HG02981 (cell line): ENCODE results near the gene RUNX2.
"Not testable (repeated sequence)": the region's sequence is repeated elsewhere in the genome, so short reads cannot be mapped to it uniquely, and the experiment has no call there.

Experiments used
- ATAC-seq: cut with Tn5 transposase; IDR thresholded peaks from one replicate; pipeline ENCODE4 v1.9.1; 2021; ENCODE audit warnings: mild to moderate bottlenecking, moderate library complexity; ENCODE audit not compliant: unreplicated experiment

RUNX2 gene

DNA sequence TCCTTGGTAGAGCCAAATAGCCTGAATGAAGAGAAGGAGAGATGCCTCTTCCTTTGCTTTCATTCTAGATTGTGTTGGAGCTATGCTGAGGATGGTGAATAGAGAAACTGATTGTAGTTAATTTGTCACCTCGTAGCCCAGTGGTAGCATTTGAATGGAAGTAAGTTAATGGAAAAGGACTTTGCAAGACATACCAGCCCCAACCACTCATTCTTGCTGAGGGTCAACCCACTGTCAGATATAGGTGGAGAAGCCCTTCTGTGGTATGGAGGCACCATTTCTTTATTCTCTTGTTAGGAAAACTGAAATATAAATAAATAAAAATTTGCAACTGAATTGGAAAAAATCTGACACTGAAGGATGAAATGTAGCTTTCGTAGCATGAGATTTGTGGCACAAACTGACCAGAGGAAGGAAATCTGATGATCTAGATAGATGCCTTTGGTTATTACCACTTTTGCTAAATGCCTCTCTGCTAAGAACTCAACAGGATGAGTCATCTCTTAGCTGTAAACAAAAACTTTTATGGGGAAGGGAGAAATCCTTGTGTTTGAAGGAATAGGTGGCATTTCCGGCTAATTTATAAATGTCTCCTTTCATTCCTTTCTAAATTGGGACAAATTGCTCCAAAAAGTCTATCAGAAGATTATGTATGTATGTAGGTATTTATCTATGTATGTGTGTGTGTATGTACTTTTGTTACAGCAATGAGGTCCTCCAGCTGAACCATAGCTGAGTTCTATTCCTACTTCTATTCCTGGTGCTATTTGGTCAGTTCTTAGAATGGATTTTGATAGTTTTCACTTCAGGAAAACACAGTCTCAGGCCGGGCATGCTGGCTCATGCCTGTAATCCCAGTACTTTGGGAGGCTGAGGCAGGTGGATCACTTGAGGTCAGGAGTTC is 126.1 kb downstream of the RUNX2 start:
- ATAC-seq, result no peak

DNA sequence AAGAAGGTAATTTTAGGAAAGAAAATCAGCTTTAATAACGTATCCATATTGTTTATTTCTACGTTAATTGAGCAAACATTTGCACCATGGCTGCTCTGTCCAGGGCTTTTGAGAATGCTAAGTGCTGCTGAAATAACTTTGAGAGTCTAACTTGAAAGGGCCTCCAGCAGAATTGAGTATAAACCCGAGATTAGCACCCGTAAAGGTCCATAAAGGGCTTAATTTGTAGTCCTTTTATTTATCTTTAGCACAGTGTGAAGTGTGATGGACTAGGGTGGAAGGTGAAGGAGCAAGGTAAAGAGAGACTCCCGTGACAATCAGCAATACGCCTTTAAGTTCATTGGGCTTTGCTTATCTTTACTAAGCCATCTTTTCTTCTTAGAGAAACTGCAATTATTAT is 127.3 kb downstream of the RUNX2 start:
- no peak for ATAC-seq

DNA sequence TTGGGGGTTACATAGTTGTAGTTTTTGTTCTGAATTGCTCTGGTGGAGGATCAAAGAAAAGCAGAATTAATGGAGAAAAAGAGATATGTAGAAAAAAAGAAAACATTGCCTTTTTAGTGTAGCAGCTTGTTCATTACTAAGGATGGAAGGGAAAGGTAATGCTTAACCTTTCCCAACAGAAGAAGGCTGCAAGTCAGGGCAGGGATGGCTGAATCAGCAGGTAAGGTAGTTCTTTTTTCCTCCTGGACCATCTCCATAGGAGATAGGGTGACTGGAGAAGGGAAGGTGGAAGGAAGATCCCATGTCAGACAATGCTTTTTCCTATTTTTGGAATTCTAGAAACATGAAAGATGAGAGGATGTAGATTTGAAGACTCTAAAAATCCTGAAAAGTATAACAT is 129.0 kb downstream of the RUNX2 start:
- ATAC-seq, result no peak

DNA sequence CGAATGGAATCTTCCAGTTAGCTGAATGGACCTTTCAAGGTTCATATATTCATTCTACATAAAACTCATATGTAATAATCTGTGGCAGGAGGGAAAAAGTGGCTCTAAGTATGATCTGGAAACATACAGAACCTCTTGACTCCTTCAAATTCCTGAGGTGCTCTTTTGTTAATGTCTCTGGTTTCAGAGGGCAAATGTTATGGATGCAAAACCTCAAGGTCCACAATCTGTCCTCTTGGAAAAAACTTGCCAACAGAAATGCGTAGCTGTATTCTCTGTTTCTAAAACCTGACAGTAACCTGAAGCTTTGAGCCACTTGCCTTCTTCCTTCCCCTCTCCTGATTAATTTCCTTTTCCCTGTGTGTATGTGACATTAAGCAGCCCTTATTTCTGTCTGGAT is 130.5 kb downstream of the RUNX2 start:
- ATAC-seq, result no peak

DNA sequence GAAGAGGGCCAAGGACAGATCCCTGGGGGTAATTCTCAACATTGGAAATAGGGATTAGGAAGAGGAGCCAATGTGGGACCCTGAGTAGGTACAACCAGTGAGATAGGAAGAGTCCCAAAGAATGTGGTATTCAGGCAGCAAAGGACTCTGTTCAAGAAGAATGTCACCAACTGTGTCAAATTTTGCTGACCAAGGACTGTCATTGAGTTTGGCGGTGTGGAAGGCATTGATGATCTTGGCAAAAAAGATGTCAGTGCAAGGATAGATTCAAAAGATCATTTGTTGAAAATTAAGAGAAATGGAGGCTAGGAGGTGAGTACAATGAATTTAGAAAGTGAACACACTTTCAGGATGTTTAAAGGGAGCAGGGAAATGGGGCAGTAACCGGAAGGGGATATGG is 132.0 kb downstream of the RUNX2 start:
- ATAC-seq, result no peak

DNA sequence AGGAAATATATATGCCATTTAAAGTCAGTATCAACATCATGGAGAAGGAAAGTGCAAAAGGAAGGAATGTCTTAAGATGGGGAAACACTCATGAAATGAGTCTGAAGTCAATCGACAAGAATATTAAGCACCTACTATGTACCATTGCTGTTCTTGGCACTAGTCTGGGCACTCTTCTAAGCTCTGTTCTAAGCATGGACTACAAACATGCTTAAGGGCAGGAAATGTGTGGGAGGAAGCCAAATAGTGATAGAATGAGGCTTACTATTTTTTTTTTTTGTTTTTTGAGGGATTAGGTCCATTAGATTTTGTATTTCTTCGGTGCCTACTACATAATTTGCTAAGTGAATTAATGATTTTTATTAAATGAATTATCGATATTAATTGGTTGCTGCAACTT is 133.4 kb downstream of the RUNX2 start:
- ATAC-seq, result no peak

DNA sequence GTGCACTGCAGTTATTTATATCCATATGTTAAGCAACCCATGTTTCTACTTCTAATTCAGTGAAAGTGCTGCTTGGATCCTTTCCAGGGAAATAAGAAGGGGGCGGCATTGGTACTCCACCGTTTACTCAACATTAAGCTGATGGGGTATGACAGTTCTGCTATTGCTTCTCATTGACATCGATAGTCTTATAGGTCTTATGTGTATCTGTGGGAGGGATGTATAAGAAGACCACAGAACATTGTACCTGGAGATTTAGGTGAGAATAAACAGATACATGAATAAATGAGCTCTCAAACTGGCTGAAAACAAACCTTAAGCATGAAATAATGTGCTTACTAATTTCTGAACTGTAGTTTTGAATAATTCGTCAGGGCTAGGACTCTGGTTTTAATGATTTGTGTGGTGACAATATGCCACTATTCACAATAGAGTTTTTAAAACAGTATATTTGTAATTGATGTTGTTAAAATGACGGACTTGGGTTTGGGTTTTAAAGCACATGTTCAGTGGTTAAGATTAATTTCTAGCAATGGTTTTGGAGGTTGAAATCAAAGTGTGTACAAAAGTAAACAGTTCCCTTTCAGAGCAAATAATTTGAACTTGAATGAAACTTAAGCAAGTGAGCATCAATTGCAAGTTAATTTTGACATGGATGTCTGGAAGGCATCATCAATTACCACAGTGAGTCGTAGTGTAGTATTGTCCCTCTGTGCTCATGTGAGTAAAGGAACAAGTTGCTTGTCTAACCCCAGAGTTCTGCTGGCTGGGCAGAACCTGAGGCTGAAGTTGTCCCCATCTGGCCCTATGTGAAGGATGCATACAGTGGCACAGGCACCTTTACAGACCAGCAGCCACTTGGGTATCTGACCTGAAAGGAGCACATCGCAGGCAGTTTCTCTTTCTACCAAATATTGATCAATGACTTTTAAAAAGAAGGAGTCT is 134.3 kb downstream of the RUNX2 start:
- ATAC-seq, result no peak

DNA sequence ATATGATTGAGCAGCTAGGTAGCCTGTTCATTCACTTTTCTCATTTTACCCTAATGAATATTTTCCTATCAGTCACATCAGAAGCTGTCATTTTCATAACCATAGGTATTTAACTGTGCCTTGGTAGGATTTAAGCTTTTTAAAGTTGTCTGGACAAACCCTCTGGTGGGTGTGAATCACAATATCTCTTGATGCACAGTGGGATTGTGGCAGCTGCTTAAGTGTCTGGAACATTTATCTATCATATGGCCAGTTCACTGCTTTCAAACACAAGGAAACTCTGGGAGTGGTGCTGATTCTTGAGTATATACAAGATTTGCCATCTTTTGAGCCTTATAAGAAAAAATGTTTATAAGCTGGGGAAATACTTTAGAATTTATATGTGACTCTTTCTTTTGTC is 136.6 kb downstream of the RUNX2 start:
- ATAC-seq, result no peak

DNA sequence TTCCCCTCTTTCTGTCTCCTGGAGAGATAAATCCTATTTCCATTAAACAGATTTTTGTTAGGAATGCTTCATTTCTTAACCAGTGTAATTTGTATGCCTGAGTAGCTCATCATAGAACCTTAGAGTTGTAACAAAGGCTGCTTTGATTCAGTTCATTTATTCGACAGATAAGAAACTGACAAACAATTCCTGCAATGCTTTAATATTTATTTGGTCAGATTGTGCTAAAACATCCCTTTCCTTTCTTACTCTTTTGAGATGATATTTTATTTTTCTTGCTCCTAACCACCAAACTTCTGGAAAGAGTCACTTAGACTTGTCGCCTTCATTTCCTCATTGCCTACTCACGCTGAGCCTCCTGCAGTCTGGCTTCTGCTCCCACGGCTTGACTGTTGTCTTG is 138.6 kb downstream of the RUNX2 start:
- no peak for ATAC-seq

DNA sequence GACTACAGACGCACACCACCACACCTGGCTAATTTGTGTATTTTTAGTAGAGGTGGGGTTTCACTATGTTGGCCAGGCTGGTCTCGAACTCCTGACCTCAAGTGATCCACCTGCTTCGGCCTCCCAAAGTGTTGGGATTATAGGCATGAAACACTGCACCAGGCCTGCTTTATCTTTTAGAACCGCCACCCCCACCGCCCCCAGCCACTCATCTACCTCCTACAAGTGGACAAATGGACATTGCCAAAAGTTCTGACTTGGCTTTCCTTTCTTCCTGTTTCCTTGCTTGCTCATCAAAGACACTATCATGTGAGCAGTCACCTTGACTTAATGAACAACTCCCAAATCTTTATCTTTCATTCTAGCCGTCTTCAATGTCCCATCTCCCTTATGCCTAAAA is 139.3 kb downstream of the RUNX2 start:
- ATAC-seq, result not testable (repeated sequence)

DNA sequence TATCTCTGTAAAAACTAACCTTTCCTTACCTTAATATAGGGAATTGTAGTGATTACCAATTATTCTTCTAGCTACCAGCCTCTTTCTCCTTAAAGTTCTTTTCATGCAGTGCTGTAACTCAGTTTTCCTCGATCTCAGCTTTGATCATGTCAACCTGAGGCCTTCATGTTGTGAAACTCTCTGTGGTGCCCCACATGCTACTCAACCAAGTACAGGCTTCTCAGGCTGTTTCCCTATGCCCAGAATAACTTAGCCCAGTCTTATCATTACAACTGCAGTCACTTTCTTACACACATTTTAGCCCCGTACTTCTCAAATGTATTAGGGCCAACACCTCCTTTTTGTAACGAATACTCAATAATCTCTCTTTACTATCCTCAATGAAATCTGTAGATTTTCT is 139.7 kb downstream of the RUNX2 start:
- ATAC-seq, result no peak

DNA sequence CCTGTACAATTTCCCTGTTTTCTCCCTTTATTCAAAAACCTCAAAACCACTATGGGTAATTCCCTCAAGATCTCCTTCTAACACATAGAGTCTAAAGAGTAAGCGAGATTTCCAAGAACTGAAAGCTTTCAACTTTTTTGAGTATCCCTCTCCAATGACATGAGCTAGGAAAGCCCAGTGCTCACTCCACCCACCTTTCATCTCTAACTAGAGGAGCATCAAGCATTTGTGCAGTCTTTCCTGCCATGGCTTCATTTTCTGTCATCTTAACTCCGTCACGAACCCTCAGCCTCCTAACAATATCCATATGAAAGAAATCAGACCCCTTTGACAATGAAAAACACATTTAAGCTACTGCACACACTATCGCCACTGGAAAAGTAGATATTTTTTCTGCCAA is 141.5 kb downstream of the RUNX2 start:
- ATAC-seq, result no peak

DNA sequence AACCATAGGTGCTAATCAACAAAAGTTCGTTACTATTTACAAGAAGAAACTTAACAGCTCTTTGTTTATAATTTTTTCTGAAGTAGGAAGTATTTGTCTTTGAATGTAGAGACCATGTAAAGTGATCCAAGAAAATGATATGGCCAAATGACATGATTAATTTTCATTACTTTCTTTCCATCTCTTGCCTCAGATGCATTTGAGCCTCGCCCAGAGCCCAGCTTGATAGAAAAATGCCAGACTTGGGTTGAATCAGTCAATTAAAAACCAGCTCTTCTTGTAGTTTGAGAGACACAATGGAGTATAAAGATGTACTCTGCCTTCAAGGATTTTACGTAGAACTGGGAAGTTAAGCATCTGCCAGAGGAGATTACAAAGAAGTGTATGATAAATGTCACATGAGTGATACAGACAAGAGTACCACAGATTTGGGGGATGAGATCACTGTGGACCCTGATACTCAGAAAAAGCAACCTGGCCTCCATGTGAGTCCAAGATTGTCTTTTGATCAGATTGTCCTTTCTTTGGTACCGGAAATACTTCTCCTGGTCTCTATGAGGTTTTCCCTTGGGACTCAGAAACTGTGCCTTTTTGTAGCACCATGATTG is 142.1 kb downstream of the RUNX2 start:
- ATAC-seq, result no peak

DNA sequence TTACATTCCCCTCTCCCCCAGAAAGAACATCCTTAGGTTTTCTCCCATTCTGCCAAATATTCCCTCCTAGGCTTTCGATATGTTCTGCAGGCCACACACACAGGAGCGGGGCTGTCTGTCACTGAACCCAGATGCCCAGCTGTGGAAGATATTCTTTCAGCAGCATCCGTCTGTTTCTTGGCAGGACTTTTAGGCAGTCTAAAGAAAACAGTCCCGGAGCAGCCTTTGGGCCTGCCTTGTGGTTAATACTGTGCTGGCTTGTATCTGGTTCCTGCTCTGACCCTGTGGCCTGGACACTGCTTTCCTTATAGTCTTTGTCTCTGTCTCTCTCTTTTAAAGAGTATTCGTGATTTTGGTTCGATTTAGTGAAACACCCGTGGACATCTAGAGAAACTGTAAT is 144.3 kb downstream of the RUNX2 start:
- ATAC-seq, result no peak

DNA sequence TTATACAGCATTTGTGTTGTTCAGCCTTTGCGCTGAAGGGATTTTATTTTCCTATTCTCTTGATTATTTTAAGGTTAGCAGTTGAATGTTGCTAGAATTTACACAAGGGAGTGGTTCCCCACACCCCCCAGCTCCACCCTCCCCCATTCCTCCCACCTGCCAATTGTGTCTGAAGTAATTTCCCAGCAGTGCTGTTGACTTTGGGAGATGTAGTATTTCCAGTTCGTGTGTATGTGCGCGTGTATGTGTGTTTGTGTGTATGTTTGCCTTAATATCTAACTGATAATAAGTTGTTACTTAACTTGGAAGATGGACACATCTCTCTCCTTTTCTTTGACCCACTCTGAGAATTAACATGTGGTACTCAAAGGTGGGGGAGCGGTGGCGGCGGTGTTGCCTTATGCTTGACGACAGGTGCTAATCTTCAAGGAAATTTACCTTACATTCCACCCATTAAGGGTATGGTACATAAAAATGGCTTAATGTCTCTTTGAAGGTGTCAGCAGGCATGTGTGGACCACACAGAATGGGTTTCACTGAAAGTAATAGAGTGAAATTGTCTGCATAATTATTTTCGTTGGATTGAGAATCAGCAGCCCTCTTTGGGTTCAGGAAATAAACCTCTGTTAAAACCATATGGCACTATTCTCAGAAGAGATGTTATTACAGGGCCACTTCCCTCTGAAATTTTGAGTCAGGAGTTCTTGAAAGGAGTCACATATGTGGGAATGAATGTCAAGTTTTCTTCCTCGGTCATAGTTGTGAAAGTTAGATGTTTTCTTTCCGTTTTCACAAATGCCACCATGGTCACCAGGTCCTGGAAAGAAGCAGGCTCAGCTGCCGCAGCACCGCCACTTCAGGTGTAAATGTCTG is 145.2 kb downstream of the RUNX2 start:
- ATAC-seq, result no peak

DNA sequence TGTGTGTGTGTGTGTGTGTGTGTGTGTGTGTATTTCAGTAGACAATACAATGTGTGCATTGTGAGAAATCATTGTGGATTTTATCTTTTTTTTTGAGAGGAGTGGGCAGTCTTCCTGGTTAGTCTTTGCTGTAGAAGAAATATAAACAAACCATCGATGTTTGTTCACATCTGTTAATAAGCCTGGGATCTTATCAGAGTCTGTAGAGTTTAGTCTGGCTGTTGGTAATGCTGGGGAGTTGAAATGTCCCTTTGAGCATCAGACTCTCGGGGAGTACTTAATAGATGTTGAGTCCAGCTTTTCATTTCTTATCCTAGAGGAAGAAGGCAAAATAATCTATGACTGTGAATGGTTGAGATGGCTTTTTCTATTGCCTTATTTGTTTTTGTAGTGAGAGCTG is 146.2 kb downstream of the RUNX2 start:
- no peak for ATAC-seq

DNA sequence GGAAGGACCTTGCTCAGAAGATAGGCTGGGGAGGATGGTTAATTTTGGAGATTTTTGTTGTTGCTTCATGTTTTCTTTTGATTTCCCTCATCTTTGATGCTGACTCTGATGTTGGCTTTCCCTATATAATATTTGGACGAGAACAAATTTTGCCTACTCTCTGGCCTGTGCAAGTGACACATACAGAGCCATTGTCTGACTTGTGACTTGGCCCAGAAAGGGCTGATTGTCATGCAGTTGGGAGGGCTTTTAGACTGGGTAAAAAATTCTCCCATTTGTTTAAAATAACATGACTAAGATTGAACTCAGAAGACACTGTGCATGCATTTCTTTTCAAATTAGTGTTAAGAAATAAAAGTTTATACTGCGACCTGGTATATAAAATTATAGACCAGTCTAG is 148.2 kb downstream of the RUNX2 start:
- no peak for ATAC-seq

DNA sequence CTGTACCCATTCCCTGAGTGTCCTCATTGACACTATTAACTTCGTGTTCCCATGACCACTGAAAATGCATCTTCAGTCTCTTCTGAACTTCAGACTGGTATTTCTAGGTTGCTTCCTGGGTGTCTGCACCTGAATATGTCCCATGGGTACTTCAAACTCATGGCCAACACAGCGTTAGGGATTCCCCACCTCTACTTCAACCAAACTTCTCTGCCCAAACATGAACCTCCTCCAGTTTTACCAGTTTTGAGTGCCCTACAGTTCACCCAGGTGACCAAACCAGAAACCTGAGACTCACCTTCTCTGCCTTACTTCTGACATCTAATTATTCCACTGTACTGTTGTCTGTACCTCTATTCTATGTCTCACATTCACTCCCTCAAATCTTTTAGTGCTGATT is 149.1 kb downstream of the RUNX2 start:
- no peak for ATAC-seq

DNA sequence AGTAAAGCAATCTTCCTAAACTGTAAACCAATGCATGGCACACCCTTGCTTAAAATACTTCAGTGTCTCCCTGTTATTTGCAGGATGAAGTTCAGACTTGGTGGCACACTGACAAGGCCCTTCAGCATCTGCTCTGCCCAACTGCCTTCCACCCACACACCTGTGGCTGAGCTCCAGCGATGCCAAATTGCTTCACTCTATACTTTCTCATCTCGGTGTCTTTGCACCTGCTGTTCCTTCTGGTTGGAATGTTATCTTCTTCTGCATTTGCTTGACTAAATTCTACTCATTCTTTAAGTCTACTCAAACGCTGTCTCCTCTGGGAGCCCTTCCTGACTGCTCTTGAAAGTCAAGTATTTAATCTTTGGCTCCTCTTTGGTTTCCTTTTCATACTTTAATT is 149.7 kb downstream of the RUNX2 start:
- ATAC-seq, result no peak

DNA sequence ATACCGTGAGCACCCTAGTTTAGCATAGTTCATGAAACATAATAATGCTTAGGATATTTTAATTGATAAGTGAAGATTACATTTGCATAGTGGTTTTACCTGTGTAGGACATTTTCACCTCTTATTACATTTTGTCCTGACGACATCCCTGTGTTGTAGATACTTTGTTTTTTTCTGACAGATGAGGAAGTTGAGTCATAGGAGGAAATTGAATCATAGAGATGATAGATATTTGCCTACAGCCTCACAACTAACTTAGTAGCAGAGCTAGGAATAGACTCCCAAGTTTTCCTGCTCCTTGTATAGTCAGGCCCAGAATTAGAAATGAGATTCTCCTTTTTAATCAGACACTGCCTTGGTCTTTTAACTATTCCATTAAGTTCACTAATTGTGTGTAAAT is 150.1 kb downstream of the RUNX2 start:
- ATAC-seq, result no peak
